ENCODE data around the gene SLC25A46.

Gene SLC25A46

DNA sequence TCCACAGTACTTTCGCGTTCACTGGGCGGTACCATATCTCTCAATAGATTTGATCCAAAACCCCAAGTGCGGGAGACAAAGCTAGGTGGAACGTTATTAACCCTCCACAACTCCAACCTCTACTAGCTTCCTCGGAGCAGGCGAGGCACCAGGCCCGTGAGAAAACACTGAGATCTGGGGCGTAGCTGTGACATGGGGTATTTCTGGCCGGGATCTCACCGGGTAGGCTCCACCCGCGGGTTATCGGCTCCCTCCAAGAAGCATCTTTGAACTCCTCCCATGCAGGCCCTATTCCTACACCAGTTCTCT, 350 bp upstream of the SLC25A46 start:
- Histone ChIP-seq H3K9me3 (ENCODE audit: low read depth, low read length) (no peaks in the 10 kb centered on the region), H3K9ac (ENCODE audit: insufficient read length) (peak overlapping the region; percentile 65), H3K4me3 (peak overlapping the region; percentile 94), H3K36me3 (ENCODE audit: insufficient read depth, low read length) (no peaks in the 10 kb centered on the region), H3K27ac (no peak overlapping the region)
- TF ChIP-seq FOXP2 (optimal IDR thresholded peaks at IDR 0.05; ENCODE audit: control extremely low read depth, extremely low read length, insufficient read depth), result no peak
- TF ChIP-seq POLR2AphosphoS5 (IDR thresholded peaks at IDR 0.05; ENCODE audit: borderline replicate concordance, low read depth, low read length), result no peak
- no peak for TF ChIP-seq EZH2 (IDR thresholded peaks at IDR 0.05)
- DNase-seq (ENCODE audit: low read depth, low spot score), result no peak

DNA sequence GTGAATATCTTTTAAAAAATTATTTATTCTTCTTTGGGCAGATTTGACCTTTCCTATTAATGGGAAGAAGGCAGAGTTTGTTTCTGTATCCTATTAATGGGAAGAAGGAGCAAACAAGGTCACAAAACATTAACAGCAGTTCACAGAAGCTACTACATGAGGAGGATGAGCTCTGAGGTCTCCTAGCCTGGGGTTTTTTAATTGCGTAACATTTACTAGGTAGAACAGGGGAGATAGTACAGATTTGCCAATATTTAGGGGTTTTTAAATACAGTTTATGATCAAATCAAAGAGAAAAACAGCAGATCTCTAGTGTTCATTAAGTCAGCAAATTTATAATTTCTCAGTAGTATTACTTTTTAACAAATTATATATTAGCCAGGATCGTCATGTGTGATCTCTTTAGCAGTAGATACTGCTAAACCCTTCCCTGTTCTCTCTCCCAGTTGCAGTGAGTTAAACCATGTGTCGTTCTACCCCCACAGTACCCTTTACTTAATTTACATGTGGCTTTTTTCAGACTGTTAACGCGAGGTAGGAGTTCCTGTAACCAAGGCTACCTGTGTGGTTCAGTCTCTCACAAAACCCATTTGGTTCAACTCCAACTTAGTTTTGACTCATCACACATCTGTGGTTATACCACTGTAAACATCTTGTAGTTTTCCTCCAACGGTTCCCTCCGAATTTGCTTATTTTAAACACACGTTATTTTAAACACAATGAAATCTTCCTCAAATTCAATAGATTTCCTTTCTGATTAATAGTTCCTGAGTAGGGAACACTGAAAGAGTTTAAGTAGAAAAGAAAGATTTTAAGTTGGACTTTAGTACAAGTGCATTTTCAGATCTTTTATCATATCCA, 13.3 kb downstream of the SLC25A46 start:
- Histone ChIP-seq H3K27ac (no peak overlapping the region), H3K9ac (ENCODE audit: insufficient read length) (no peak overlapping the region), H3K36me3 (ENCODE audit: insufficient read depth, low read length) (peaks cover 3% of the 10 kb centered on the region; the same call in 1 of the 2 replicates), H3K4me3 (no peak overlapping the region), H3K9me3 (ENCODE audit: low read depth, low read length) (no peaks in the 10 kb centered on the region)
- TF ChIP-seq FOXP2 (optimal IDR thresholded peaks at IDR 0.05; ENCODE audit: control extremely low read depth, extremely low read length, insufficient read depth), result no peak
- TF ChIP-seq POLR2AphosphoS5 (IDR thresholded peaks at IDR 0.05; ENCODE audit: borderline replicate concordance, low read depth, low read length), result no peak
- TF ChIP-seq EZH2 (IDR thresholded peaks at IDR 0.05), result no peak
- DNase-seq (ENCODE audit: low read depth, low spot score), result no peak

DNA sequence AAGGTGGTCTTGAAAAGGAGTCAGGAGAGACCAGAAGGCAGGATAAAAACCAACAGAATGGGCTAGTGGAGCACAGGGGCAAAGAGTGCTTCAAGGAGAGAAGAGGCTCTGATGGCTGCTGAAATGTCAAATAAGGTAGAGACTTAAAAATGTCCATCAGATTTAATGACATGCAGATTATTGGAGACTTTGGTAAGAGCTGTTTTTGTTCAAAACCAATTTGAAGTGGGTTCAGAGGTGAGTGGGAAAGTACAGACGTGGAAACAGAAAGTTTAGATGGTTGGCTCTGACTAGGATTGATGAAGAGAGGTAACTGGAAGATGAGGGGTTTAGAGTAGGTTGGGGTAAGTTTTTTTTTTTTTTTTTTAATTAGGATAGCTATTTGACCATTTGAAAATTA, 14.1 kb downstream of the SLC25A46 start:
- no peak overlapping the region for H3K9ac ChIP-seq (ENCODE audit: insufficient read length)
- H3K27ac ChIP-seq, result no peak overlapping the region
- TF ChIP-seq EZH2 (IDR thresholded peaks at IDR 0.05) (no peak), FOXP2 (optimal IDR thresholded peaks at IDR 0.05; ENCODE audit: control extremely low read depth, extremely low read length, insufficient read depth) (no peak), POLR2AphosphoS5 (IDR thresholded peaks at IDR 0.05; ENCODE audit: borderline replicate concordance, low read depth, low read length) (no peak)
- H3K9me3 ChIP-seq (ENCODE audit: low read depth, low read length), result no peaks in the 10 kb centered on the region
- no peak for DNase-seq (ENCODE audit: low read depth, low spot score)
- no peak overlapping the region for H3K4me3 ChIP-seq
- H3K36me3 ChIP-seq (ENCODE audit: insufficient read depth, low read length), result peaks cover 2% of the 10 kb centered on the region; the same call in 1 of the 2 replicates

DNA sequence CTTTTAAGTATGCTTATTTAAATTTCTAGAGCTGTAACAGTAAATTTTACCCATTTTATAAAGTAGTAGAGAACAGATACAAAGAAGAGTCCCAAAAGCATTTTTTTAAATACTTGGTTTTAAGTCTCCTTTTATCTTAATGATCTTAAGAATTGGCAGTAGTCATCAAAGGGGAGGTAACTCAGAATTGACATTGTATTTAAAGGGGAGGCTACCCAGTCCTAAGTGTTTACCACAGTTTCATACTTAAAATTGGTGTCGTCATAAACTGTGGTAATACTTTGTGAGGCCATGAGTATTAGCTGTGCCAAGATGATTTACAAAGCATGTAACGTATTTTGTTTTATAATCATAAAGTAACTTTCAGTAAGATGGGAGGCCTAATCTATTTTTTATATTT, 14.8 kb downstream of the SLC25A46 start:
- H3K9me3 ChIP-seq (ENCODE audit: low read depth, low read length), result no peaks in the 10 kb centered on the region
- H3K27ac ChIP-seq, result no peak overlapping the region
- no peak overlapping the region for H3K4me3 ChIP-seq
- H3K9ac ChIP-seq (ENCODE audit: insufficient read length), result no peak overlapping the region
- TF ChIP-seq POLR2AphosphoS5 (IDR thresholded peaks at IDR 0.05; ENCODE audit: borderline replicate concordance, low read depth, low read length), result no peak
- TF ChIP-seq EZH2 (IDR thresholded peaks at IDR 0.05), result no peak
- no peak for TF ChIP-seq FOXP2 (optimal IDR thresholded peaks at IDR 0.05; ENCODE audit: control extremely low read depth, extremely low read length, insufficient read depth)
- H3K36me3 ChIP-seq (ENCODE audit: insufficient read depth, low read length), result peaks cover 2% of the 10 kb centered on the region; the same call in 1 of the 2 replicates
- no peak for DNase-seq (ENCODE audit: low read depth, low spot score)

DNA sequence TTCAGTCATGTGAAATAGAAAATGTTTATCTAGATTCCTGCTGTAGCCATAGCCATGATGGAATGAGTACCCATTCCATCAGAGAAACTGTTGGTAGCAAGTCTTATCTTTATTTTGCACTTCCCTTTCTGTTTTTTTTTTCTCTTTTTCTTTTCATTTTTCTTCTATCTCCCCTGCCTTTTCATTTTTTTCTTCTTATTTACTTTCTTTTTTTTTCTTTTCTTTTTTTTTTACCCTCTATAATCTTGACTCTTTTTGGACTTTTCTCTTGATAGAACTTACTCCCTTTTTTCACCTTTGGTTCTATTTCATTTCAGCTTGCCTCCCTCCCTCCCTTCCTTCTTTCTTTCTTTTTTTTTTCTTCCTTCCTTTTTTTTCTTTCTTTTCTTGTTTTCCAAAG, 15.4 kb downstream of the SLC25A46 start:
- DNase-seq (ENCODE audit: low read depth, low spot score), result no peak
- Histone ChIP-seq H3K9ac (ENCODE audit: insufficient read length) (no peak overlapping the region), H3K36me3 (ENCODE audit: insufficient read depth, low read length) (peaks cover 2% of the 10 kb centered on the region; the same call in 1 of the 2 replicates), H3K9me3 (ENCODE audit: low read depth, low read length) (no peaks in the 10 kb centered on the region), H3K27ac (no peak overlapping the region), H3K4me3 (no peak overlapping the region)
- TF ChIP-seq EZH2 (IDR thresholded peaks at IDR 0.05), result no peak
- TF ChIP-seq FOXP2 (optimal IDR thresholded peaks at IDR 0.05; ENCODE audit: control extremely low read depth, extremely low read length, insufficient read depth), result no peak
- no peak for TF ChIP-seq POLR2AphosphoS5 (IDR thresholded peaks at IDR 0.05; ENCODE audit: borderline replicate concordance, low read depth, low read length)

DNA sequence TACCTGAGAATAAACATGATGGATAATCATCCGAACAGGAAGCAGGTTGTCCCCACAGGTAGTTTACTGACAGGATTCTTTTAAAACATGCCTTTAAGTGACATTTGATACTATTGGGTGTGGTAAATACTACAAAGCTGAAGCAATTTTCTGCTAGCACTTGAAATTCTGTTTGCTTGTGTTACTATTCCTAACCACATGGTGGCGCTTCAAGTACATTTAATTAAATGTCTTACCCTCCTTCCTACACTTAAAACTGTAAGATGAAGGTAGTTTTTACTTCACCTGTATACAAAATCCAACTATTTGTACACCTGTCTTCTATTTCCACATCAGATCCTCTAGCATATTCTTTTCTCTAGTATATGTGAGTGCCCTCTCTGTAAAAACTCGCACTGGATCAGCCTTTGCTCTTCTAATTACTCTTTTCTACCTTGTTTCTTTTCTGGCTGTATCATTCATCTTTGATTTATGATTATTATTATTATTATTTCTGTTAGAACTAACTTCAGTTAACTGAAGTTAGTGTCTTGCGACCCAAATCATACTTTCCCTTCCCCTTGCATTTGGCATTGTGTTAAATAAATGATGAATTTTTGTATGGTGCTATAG, 18.4 kb downstream of the SLC25A46 start:
- DNase-seq (ENCODE audit: low read depth, low spot score), result peak; percentile 22
- Histone ChIP-seq H3K9me3 (ENCODE audit: low read depth, low read length) (no peaks in the 10 kb centered on the region), H3K27ac (no peak overlapping the region), H3K36me3 (ENCODE audit: insufficient read depth, low read length) (peaks cover 12% of the 10 kb centered on the region), H3K9ac (ENCODE audit: insufficient read length) (no peak overlapping the region), H3K4me3 (no peak overlapping the region)
- TF ChIP-seq EZH2 (IDR thresholded peaks at IDR 0.05), result no peak
- no peak for TF ChIP-seq POLR2AphosphoS5 (IDR thresholded peaks at IDR 0.05; ENCODE audit: borderline replicate concordance, low read depth, low read length)
- TF ChIP-seq FOXP2 (optimal IDR thresholded peaks at IDR 0.05; ENCODE audit: control extremely low read depth, extremely low read length, insufficient read depth), result no peak

DNA sequence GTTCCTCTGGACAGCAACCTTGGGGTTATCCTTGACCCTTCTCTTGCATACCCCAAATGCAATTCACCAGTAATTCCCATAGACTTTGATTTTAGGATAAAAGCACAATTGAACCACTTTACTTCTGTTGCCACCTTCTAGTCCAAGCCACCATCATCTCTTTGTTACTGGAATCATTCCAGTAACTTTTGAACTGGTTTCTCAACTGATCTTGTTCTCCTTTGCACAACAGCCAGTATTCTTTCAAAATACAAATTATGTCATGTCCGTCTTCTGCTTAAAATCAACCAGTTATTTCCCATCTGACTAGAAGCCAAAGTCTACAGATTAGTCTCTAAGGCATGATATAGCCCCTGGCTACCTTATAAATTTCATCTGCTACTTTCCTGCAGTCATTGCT, 21.4 kb downstream of the SLC25A46 start:
- H3K9me3 ChIP-seq (ENCODE audit: low read depth, low read length), result no peaks in the 10 kb centered on the region
- H3K9ac ChIP-seq (ENCODE audit: insufficient read length), result no peak overlapping the region
- no peak overlapping the region for H3K4me3 ChIP-seq
- DNase-seq (ENCODE audit: low read depth, low spot score), result no peak
- peaks cover 12% of the 10 kb centered on the region for H3K36me3 ChIP-seq (ENCODE audit: insufficient read depth, low read length)
- TF ChIP-seq FOXP2 (optimal IDR thresholded peaks at IDR 0.05; ENCODE audit: control extremely low read depth, extremely low read length, insufficient read depth), result no peak
- no peak overlapping the region for H3K27ac ChIP-seq

DNA sequence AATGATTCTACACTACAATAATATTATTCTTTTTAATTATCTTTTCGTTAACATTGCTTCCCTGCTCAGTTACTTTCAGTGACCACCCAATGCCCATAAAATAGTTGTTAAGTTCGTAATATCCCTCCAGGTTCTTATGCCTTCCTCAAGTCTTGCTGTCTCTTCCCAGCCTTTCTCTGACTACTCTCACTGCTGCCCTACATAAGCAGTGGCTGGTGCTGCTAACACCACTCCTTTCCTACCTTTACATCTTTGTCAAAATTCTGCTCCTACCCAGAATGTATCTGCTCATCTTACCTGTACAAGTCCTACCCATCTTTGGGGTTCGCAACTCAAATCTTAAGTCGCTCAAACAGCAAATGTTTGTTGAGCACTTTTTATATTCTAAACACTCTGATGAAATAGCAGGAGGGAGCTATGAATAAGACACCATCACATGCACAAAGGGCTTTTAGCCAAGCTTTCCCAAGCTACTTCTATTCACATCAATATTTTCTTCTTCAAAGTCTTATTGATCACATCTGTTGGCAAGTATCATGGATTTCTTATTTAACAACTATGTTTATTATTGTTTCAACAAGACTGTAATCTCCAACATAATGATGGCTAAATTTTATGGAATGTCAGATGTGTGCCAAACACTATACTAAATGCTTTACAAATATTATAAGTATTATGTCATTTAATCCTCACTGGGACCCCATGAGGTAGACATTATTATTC, 29.5 kb downstream of the SLC25A46 start:
- H3K36me3 ChIP-seq (ENCODE audit: insufficient read depth, low read length), result no peaks in the 10 kb centered on the region
- no peaks in the 10 kb centered on the region for H3K9me3 ChIP-seq (ENCODE audit: low read depth, low read length)
- no peak overlapping the region for H3K9ac ChIP-seq (ENCODE audit: insufficient read length)
- no peak overlapping the region for H3K4me3 ChIP-seq
- no peak overlapping the region for H3K27ac ChIP-seq
- no peak for DNase-seq (ENCODE audit: low read depth, low spot score)
- TF ChIP-seq EZH2 (IDR thresholded peaks at IDR 0.05) (no peak), POLR2AphosphoS5 (IDR thresholded peaks at IDR 0.05; ENCODE audit: borderline replicate concordance, low read depth, low read length) (no peak), FOXP2 (optimal IDR thresholded peaks at IDR 0.05; ENCODE audit: control extremely low read depth, extremely low read length, insufficient read depth) (no peak)

Data from SK-N-MC (cell line).